ENCODE results near the gene KRIT1. TPM values are rescaled to one million over a fixed set of nuclear protein-coding genes. Genes with fewer than 3 reads are reported as not detected.

The KRIT1 gene
- total and polyA plus RNA-seq, 2 of the 13 experiments (the other 11 are each of a cell fraction or from before 2014, with no cell fraction given): 29.4 to 37.7 TPM

DNA sequence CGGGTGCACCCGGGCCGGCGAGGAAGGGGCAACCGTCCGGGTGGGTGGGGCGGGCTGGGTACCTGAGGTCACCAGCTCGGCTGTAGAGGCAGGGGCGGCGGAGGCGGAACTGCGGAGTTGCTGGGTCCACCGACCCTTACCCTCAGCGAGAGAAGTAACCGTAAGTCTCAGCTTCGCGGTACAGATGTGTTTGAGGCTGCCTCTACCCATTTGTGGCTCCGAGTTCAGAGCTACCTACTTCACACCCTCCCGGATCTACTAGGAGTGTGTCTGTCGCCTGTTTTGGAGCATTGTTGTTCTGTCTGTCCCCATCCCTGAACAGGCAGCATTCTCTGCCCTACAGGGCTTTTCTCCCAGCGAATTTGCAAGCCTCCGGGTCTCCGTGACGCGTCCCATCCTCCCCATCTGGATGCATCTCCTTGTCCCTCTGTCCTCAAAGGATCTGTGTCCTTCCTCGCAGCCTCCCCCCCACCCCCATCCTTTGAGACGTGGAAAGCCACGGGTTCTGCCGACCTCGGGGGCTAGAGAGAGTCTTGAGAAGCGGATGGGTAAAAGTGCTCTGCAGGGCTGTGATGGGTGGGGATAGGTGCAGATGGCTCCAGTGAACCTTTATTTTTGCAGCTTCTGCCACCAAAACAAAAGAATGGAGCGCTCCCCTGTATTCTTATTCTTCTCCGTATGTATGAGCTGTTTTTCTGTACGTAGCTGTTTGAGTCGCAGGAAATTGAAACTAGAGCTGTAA lies 817 bp upstream of the KRIT1 start:
- H3K9me3 ChIP-seq (ENCODE audit: low read length): no peaks in the 10 kb centered on the region
- peak; percentile 46 for ATAC-seq
- peaks cover 62% of the 10 kb centered on the region for H3K79me2 ChIP-seq (ENCODE audit: insufficient read depth, low read length)
- ChIA-PET POLR2A (interaction anchor here (1.1 to 2.4 kb wide), 5 partner anchors 39 to 282 kb away, joined by 3 to 22 read pairs (median 4); partner anchors contain the start of genes GATAD1, LRRD1, PEX1 and RBM48), CTCF (ENCODE audit: low intra/inter-chr PET ratio, low total read pairs) (no interaction called here)
- H3K4me3 ChIP-seq (replicated peaks in 1 of 3; ENCODE audit: insufficient read depth in 1 of 3, low read depth in 2 of 3, low read length in 3 of 3): peak overlapping the region; percentile 79 to 98 (median 93)
- no peaks in the 10 kb centered on the region for H3K36me3 ChIP-seq (replicated peaks in 1 of 2; ENCODE audit: control insufficient read depth in 1 of 2, insufficient read depth in 2 of 2, low read length in 2 of 2)
- peak overlapping the region; percentile 99 for H3K27ac ChIP-seq (ENCODE audit: extremely low read length, insufficient read depth, low read length)
- H3K27me3 ChIP-seq (ENCODE audit: control insufficient read depth in 1 of 2, insufficient read depth in 2 of 2, low read length in 2 of 2): no peaks in the 10 kb centered on the region; a peak in 1 of 5 replicates
- no TSS peak for BruUV-seq (replicated peaks)
- H3K4me2 ChIP-seq (ENCODE audit: low read depth, low read length): peak overlapping the region; percentile 81
- H3K9ac ChIP-seq (ENCODE audit: insufficient read depth, low read depth, low read length): peak overlapping the region; percentile 95
- DNase-seq (ENCODE audit: low spot score): no peak
- 0% methylated on average over 15 of the region's 35 CpGs for WGBS (ENCODE audit: low lambda C conversion rate)
- H4K20me1 ChIP-seq (ENCODE audit: insufficient read depth, low read length): no peaks in the 10 kb centered on the region; the same call in 1 of the 2 replicates
- FAIRE-seq: no peak
- in situ Hi-C loops (cut with HindIII; ENCODE audit: extremely low pct_ligation_motif_present, low pct_unique_long_range_greater_than_20kb): no loop called here
- H2AFZ ChIP-seq (ENCODE audit: low read length): peak overlapping the region; percentile 39
- H3K4me1 ChIP-seq (ENCODE audit: insufficient read depth, low read length): peaks cover 35% of the 10 kb centered on the region
- intact Hi-C loops (cut with micrococcal nuclease; ENCODE audit: unreplicated experiment): loop anchor here (5.0 kb wide), 1 partner anchor 86 kb away; no protein-coding TSS in a partner anchor
- TF ChIP-seq ZNF562 (CRISPR knock-in tag; IDR thresholded peaks at IDR 0.05; ENCODE audit: borderline replicate concordance) (no peak), GLI4 (CRISPR knock-in tag; IDR thresholded peaks at IDR 0.05; ENCODE audit: borderline replicate concordance) (no peak), NFE2L1 (CRISPR knock-in tag; IDR thresholded peaks at IDR 0.05; ENCODE audit: borderline replicate concordance) (no peak), ZNF784 (CRISPR knock-in tag; IDR thresholded peaks at IDR 0.05; ENCODE audit: borderline replicate concordance) (no peak), ZNF18 (CRISPR knock-in tag; IDR thresholded peaks at IDR 0.05; ENCODE audit: insufficient replicate concordance) (no peak), RBFOX2 (IDR thresholded peaks at IDR 0.05; ENCODE audit: low read depth, low read length) (no peak), ZNF605 (CRISPR knock-in tag; IDR thresholded peaks at IDR 0.05) (0 out of 2 replicates have a peak, but pooled peaks have one; percentile 15), KMT2A (CRISPR knock-in tag; IDR thresholded peaks at IDR 0.05) (0 out of 2 replicates have a peak, but pooled peaks have one; percentile 56), KLF6 (CRISPR knock-in tag; IDR thresholded peaks at IDR 0.05) (0 out of 2 replicates have a peak, but pooled peaks have one; percentile 10), MXD1 (CRISPR knock-in tag; IDR thresholded peaks at IDR 0.05) (0 out of 2 replicates have a peak, but pooled peaks have one; percentile 18), NBN (conservative IDR thresholded peaks at IDR 0.05) (no peak), IRX3 (CRISPR knock-in tag; IDR thresholded peaks at IDR 0.05; ENCODE audit: borderline replicate concordance, low read depth) (no peak), ZSCAN29 (CRISPR knock-in tag; conservative IDR thresholded peaks at IDR 0.05) (0 out of 2 replicates have a peak, but pooled peaks have one; percentile 5), ZNF274 (CRISPR knock-in tag; IDR thresholded peaks at IDR 0.05) (0 out of 2 replicates have a peak, but pooled peaks have one; percentile 17), SMAD3 (CRISPR knock-in tag; IDR thresholded peaks at IDR 0.05) (no peak), REL (CRISPR knock-in tag; conservative IDR thresholded peaks at IDR 0.05) (0 out of 2 replicates have a peak, but pooled peaks have one; percentile 19), ZSCAN9 (CRISPR knock-in tag; IDR thresholded peaks at IDR 0.05; ENCODE audit: borderline replicate concordance) (no peak)
- TF ChIP-seq, protein P1, sequence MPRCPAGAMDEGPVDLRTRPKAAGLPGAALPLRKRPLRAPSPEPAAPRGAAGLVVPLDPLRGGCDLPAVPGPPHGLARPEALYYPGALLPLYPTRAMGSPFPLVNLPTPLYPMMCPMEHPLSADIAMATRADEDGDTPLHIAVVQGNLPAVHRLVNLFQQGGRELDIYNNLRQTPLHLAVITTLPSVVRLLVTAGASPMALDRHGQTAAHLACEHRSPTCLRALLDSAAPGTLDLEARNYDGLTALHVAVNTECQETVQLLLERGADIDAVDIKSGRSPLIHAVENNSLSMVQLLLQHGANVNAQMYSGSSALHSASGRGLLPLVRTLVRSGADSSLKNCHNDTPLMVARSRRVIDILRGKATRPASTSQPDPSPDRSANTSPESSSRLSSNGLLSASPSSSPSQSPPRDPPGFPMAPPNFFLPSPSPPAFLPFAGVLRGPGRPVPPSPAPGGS (CRISPR knock-in tag; IDR thresholded peaks at IDR 0.05): no peak
